HG03442 (cell line): ENCODE results near the gene MTHFS.
"Not testable (repeated sequence)": the region's sequence is repeated elsewhere in the genome, so short reads cannot be mapped to it uniquely, and the experiment has no call there.

ENCODE experiments used
- ATAC-seq: cut with Tn5 transposase; IDR thresholded peaks from one replicate; pipeline ENCODE4 v1.9.1; 2021; ENCODE audit warnings: mild to moderate bottlenecking, moderate library complexity; ENCODE audit not compliant: unreplicated experiment

The MTHFS gene

DNA sequence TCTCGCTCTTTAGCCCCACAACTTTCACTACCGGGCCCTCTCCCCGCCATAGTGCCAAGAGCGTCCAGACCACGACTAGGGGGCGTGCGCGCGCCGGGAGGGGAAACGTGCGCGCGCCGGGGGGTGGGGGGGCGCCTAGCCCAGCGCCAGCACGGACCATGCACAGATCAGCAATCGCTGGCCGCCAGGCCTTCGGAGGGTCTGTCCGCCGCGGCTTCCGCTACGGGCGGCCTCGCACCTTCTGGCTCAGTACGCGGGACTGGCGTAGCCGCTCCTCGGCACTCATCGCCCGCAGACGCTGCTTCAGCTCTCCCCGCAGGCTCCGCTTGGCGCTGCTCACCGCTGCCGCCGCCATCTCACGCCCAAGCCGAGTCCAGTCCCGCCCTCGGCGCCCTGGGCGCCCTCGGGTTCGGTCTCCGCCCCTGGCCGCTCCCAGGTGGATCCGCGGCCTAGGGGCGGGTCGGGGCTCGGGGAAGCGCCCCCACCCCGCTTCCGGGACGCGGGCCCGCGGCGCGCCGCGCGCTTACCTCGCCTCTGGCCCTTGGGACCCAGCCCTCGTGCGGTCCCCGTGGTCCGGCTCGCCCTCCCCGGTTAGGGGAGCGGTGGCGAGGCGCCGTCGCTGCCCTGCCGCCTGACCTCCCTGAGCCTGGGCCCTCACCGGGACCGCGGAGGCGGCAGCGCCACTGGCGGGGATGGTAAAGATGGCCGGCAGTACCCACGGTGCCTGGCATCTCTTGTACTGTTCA lies at the start of gene MTHFS:
TSS of gene MTHFS (minus strand) at position 381 of the 746 bp plus-strand sequence. CDS start at position 355, 26 bp downstream.
- peak; percentile 68 for ATAC-seq

DNA sequence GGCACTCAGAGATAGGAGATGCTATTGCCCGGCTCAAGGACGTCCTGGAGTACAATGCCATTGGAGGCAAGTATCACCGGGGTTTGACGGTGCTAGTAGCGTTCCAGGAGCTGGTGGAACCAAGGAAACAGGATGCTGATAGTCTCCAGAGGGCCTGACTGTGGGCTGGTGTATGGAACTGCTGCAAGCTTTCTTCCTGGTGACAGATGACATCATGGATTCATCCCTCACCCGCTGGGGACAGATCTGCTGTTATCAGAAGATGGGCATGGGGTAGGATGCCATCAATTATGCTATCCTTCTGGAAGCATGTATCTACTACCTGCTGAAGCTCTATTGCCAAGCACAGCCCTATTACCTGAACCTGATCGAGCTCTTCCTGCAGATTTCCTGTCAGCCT lies 47.8 kb upstream of the MTHFS start:
- no peak for ATAC-seq

DNA sequence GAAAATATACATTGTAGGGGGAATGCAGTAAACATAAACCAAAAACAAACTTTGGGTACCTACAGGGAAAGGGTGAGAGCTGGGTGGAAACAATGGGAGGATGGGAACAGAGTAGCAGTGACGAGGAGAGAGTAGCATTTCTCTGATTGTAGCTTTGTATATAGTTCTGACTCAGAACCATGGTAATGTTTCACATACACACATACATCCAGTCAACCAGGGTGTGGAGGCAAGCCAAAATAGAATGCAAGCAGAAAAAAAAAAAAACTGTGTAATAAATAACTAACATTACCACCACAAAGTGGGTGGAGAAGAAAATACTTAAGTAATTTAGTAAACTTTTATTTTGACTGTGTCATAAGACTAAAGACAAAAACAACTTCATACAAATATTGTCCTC lies 47.0 kb upstream of the MTHFS start:
- no peak for ATAC-seq

DNA sequence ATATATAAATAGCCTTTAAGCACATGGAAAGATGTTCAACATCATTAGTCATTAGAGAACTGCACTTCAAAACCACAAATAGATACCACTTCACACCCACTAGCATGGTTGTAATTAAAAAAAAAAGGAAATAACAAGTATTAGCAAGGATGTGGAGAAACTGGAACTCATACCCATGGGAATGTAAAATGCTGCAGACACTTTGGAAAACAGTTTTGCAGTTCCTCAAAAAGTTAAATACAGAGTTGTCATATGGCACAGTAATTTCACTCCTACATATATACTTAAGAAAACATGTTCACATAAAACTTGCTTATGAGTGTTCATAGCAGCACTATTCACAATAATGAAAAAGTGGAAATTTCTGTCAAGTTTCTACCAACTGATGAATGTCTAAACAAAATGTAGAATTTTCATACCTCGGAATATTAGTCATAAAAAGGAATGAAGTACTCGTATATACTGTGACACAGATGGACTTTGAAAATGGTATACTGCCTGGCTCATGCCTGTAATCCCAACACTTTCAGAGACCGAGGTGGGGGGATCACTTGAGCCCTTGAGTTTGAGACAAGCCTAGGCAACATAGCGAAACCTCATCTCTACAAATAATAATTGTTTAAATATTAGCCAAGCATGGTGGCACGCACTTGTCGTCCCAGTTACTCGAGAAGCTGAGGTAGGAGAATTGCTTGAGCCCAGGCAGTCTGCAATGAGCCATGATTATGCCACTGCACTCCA lies 46.1 kb upstream of the MTHFS start:
- no peak for ATAC-seq

DNA sequence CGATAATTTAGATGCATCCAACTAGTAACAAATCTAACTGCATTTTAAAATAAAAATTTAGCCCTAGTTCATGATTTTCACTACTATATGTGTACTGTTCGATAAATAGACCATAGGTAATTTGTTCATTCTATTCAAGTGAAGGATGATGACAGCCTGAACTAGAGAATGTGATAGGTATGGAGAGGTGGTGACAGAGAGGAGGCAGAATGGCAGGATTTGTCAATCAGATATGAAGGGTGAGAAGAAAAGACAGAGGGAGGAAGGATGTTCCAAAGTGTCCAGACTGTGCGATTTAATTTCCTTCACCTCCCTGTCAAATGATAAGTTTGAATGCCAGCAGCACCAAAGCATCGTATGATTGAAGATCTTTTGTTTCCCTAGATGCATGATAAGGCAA lies 42.6 kb upstream of the MTHFS start:
- ATAC-seq, result no peak

DNA sequence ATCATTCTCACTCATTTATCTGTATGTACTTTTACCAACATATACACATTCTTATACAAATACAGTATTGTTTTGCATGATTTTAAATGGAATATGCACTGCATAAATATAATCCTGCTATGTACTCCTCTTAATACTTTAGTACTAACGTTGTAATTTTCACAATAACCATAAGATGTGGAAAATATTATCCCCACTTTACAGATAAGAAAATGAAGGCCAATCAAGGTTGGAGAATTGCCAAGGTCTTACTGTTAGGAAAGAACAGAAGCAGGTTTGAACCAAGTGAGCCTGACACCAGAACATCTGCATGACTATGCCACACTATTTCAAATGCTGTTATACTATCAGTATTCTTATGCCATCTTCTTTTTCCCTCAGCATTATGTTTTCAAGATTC lies 41.3 kb upstream of the MTHFS start:
- no peak for ATAC-seq

DNA sequence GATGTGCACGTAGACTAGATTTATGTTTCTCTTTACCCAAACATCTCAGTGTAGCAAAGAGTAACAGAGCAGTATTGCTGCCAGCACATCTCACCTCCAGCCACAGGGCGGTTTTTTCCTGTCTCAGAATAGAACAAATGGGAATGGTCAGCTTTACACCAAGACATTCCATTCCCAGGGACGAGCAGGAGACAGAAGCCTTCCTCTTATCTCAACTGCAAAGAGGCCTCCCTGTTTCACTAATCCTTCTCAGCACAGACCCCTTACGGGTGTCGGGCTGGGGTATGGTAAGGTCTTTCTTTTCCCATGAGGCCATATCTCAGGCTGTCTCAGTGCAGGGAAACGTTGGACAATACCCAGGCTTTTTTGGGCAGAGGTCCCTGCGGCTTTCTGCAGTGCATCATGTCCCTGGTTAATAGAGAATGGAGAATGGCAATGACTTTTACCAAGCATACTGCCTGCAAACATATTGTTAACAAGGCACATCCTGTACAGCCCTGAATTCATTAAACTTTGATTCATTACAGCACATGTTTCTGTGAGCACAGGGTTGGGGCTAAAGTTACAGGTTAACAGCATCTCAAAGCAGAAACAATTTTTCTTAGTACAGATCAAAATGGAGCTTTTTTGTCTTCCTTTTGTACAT lies 38.9 kb upstream of the MTHFS start:
- not testable (repeated sequence) for ATAC-seq

DNA sequence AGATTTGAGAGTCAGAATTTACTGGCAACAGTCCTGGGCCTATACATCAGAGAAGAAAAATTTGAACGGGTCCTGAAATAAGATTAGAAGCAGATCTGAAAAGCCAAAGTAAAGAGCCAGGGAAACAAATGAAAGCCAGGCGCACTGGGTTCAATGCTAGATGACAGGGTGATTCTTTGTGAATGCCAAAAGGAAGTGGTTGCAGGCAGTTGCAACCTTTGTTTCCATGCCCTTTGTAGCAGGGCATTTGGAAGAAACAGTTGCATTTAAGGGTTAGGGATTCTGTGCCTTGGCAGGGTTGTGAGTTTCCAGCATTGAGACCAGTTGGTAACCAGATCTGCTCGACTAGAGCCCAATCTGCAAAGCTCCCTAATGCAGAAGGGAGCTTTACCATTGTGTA lies 36.4 kb upstream of the MTHFS start:
- no peak for ATAC-seq

DNA sequence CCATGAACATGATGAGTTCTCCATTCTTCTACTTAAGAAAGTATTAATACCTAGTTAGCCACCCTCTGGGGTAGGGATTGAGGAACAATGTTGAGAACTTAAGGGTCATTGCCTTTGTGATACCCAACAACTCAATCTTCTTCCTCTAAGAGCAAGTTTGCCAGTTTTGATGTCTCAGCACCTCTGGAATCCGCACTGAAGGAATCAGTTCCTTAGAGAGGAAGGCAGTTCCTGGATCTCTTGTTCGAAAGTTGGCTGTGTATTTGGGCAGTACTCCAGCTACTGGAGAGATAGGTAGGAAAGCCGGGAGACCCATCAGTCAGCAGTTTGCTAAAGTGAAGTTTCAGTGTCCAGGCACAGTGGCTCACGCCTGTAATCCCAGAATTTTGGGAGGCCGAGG lies 35.6 kb upstream of the MTHFS start:
- ATAC-seq, result no peak

DNA sequence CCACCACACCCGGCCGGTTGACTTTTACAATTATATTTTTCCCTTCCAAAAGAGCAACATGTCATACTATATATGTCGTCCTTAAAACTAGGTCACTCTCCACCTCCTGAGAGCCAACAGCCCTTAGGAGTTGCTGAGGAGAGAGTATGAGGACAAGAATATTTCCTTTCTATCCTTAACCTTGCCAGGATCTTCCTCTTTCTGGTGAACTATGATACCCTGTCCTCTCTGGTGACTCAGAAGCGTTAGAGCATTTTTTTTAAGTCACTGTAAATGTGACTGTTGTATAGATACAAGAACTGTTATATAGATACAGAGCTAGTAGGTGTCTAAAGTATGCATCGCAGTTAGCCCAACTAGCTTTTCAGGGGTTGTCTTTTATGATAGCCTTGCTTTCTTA lies 33.7 kb upstream of the MTHFS start:
- no peak for ATAC-seq

DNA sequence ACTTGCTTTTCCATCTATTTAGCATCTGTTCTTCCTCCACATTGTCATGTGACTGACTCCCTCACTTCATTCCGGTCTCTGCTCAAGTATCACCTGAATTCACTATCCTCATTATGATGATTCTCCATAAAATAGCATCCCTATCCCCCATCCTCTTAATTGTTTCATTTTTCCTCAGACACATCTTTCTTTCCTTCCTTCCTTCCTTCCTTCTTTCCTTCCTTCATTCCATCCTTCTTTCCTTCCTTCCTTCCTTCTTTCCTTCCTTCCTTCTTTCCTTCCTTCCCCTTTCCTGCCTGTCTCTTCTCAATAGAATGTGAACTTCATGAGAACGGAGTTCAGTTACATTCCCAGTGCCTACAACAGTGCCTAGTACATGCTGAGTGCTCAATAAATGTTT lies 32.6 kb upstream of the MTHFS start:
- ATAC-seq, result no peak

DNA sequence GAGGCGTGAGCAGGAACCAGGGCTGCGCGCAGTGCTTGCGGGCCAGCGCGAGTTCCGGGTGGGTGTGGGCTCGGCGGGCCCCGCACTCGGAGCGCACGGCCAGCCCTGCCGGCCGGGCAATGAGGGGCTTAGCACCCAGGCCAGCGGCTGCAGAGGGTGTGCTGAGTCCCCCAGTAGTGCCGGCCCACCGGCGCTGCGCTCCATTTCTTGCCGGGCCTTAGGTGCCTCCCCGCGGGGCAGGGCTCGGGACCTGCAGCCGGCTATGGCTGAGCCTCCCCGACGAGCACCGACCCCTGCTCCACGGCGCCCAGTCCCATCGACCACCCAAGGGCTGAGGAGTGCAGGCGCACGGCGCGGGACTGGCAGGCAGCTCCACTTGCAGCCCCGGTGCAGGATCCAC lies 29.3 kb upstream of the MTHFS start:
- ATAC-seq, result not testable (repeated sequence)

DNA sequence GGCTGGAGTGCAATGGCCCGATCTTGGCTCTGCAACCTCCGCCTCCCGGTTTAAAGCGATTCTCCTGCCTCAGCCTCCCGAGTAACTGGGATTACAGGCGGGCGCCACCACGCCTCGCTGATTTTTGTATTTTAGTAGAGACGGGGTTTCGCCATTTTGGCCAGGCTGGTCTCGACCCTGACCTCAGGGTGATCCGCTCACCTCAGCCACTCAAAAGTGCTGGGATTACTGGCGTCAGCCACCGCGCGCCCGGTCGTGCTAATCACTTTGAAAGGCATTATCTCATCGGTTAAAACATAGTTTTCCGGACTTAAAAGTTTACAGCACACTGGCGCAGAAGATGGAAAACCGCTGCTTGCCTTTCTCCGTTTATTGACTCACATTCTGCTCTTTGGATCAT lies 27.6 kb upstream of the MTHFS start:
- ATAC-seq, result no peak

DNA sequence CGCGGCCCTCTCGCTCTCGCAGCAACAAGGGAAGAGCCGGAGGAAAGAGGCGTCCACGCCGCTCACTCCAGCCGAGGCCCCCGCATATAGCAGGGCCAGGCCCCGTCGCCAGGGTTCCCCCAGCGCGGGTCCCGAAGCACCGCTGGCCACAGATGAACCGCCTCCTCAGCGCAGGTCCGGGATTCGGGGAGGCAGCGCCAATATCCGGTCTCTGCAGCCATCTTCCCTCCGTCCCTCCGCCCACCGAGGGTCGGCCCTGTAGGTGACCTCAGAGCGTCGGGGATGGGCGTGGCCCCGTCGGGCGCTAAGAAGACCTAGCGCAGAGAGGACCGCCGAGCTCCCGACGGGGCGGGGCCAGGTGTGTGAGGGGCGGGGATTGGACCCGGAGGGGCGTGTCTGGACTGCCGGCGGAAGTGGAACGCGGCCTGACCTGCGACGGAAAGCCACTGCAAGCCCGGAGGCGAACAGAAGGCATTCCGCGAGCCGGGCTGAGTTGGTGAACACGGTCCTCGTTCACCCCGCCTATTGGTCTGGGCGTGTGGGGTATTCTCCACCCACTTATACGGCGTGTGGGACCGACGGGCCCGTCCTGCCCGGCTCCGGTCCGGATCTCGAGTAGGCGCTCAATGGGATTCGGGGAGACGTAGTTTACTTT lies 26.8 kb upstream of the MTHFS start:
- peak; percentile 93 for ATAC-seq

DNA sequence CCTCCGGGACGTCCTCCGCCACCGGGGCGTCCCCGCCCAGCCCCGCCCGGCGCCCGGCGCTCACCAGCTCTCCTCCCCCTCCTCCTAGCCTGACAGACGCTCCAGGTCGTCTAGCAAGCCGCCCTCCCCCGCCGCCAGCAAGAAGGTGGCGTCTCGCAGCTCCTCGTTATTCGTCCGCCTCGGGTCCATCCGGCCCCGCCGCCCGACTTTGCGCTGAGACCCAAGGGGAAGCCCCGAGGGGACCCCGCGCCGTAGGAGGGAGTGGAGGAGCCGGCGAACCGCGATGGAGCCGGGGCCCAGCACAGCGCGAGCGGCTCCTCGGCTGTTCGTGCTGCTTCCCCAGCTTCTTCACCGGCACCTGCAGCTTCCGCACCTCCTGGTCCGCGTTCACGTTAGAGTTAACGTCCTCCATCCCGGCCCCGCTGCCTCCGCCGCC lies 26.3 kb upstream of the MTHFS start:
- ATAC-seq, result peak; percentile 34

DNA sequence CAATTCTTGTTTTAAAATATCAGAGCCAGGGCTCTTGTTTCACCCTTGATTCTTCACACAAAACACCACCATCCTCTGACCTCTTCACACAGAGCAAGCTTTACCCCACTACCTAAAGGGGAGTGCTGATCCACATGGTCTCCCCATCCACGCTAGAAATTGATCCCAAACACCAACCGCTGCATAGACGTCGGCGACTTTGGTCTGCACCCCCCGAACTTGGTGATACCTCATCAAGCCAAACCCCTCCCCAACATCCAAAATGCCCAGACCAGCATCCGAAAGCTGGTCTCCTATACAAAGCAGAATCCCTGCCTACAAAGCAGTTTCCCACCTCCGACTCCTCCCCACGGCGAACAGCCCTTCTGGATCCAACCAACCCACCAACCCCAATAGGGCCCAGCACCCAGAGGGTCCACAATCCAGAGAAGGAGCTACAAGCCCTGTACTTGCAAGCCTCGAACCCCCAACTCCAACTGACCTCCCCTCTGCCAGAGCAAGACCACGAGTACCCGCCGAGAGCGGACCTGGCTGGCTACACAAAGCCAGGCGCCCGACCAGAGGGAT lies 25.8 kb upstream of the MTHFS start:
- ATAC-seq, result no peak

DNA sequence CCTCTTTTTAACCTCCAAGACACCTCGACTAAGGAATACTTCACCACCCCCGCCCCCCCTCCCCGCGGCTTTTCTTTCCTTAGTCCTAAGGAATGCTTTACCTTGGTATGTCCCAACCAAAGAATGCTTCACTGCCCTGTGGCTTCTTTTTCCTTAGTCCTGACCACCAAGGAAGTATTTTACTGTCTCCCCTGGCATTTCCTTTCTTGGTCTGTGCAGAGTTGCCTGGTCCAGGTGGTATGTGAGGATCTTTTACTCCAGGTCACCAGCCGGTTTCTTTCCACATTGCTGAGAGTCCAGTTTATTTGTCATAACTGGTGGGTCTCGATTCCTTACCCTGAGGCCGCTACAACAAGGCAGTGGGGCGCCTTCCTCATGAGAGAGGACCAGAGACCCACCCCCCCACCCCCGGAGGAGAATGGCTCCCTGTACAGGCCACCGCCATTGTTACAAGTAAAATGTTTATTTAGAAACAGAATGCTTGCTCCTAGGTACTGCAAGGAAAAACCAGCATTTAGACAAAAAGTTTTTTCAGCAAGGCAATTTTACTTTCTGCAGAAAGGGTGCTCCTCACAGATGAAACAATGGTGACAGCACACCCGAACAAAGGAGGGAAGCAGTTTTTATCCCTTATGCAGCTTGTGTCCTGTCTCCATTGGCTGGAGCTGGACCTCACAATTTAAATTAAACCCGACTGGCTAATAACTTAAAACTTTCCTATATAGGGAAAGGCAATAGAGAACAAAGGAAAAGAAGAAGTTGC lies 23.1 kb upstream of the MTHFS start:
- no peak for ATAC-seq

DNA sequence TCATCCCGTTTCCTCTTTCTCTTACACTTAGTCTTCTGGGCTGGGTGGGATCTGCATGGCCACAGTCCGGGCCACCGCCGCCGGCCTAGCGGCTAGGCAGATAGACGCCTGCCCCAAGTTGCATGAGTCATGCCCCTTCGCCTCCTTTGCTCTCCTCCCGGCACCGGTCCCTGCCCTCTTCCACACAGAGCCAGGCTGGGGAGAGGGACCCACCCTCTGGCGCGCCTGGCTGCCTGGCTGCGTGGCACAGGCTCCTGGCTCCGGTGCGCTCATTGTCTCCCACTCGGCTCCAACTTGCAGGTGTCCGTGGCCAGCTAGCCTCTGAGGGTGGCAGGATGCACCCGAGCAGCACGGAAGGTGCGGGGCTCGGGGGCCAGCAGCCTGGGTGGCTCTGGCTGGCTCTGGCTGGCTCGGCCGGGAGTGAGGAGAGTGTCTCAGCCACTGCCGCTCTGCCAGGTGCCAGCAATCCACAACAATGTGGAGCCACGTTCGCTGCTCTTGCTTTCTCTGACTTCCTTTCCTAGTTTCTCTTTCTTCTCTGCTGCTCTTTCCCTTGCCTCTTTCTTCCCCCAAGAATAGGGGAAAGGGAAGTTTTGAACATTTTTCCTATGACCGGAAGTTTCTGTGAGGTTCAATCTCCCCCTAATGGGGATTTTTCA lies 22.4 kb upstream of the MTHFS start:
- ATAC-seq, result no peak

DNA sequence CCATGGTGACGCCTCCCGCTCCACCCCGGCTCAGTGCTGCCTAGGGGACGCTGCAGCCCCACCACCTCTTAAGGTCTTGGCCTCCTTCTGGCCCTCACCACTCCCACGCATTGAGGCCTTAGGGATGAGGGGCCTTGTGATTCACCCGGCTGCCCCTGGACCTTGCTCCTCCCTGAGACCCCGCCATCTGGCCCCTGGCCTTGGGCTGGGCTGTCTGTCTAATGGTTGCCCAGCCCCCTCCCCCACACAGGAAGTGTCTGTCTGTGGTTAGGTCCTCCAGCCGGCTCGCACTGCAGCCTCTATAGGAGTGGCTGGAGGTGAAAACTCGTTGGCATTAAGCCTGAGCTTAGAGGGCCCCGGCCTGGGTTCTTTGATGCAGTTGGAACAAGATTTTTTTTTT lies 21.5 kb upstream of the MTHFS start:
- ATAC-seq, result no peak
